Vagina (tissue), 2 donors: Measurements from ENCODE around the gene ISG20L2. TPM values are rescaled to one million over a fixed set of nuclear protein-coding genes. Genes with fewer than 3 reads are reported as not detected.
A peak's percentile ranks its signal among the peaks of the same experiment; 100 is the strongest.

Source experiments
- DNase-seq, 2 donors: peaks; one replicate each; pipeline ENCODE4 v3.0.0-alpha.2; 2017; ENCODE audit errors: extremely low spot score in 2 of 2
- H3K27ac ChIP-seq: fragments of 200-600 bp; sonication (generic); one replicate; pipeline ENCODE4 v1.5.1; 2019
- H3K27me3 ChIP-seq: fragments of 200-600 bp; sonication (generic); one replicate; pipeline ENCODE4 v1.5.1; 2019
- H3K36me3 ChIP-seq, 2 donors: fragments of 200-600 bp; sonication (generic); one replicate each; pipeline ENCODE4 v1.5.1; 2017 to 2019
- H3K4me1 ChIP-seq: fragments of 200-600 bp; sonication (generic); one replicate; pipeline ENCODE4 v1.5.1; 2019
- H3K4me3 ChIP-seq, 2 donors: fragments of 200-600 bp; sonication (generic); 1 replicate in 1 of 2; 2 replicates in 1 of 2; pipeline ENCODE4 v1.5.1; 2016 to 2019
- H3K9me3 ChIP-seq: fragments of 200-600 bp; sonication (generic); one replicate; pipeline ENCODE4 v1.5.1; 2019
- CTCF ChIP-seq, 3 experiments: fragments of 450-650 bp in 2 of 3; fragments of 200-600 bp in 1 of 3; sonication (generic) in 1 of 3; IDR thresholded peaks; one replicate each; pipeline ENCODE4 v1.5.1; 2017 to 2019; ENCODE audit warnings: antibody characterized with exemption in 3 of 3, mild to moderate bottlenecking in 2 of 3, moderate library complexity in 2 of 3
- POLR2A ChIP-seq, 2 donors: fragments of 450-650 bp; IDR thresholded peaks; one replicate each; pipeline ENCODE4 v1.6.1; 2017; ENCODE audit warnings: antibody characterized with exemption in 2 of 2, mild to moderate bottlenecking in 2 of 2, moderate library complexity in 2 of 2
- POLR2AphosphoS5 ChIP-seq, 2 donors: sonication (generic); formaldehyde crosslinking; IDR thresholded peaks; one replicate each; pipeline ENCODE4 v1.9.0; 2017; ENCODE audit warnings: antibody characterized with exemption in 2 of 2, mild to moderate bottlenecking in 2 of 2, low read depth in 1 of 2; ENCODE audit not compliant: insufficient read depth in 1 of 2
- intact Hi-C: fragments of 100-400 bp; cut with DNase I; formaldehyde crosslinking; loops from one replicate; pipeline ENCODE4 v1.15.1; 2023
- total RNA-seq: library from RNA; depleted of rRNA; stranded (reverse); fragments of >200 nt; gene quantifications from one replicate; pipeline ENCODE4 v1.2.3, GENCODE V29; 2016

The ISG20L2 gene
- total RNA-seq, 1 donor from 2014 or later = 12.8 TPM

DNA sequence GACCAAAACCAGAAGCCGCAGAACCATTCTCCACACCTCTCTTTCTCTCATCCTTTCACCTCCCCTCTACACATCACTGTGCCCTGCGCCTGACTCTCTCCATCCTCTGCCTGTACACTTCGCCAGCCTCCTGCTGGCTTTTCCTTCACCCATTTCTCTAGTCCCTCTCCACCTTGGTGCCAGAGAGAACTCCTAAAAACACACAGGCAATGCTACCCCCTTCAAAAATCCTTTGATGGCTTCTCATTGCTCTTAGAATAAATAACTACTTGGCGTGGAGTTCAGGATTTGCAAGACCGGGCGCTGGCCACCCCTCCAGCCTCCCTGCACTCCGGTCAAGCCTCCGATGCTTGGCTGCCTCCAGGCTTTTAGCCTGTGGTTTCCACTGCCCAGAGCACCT, 31.8 kb downstream of the ISG20L2 start:
- H3K27ac ChIP-seq = no peak overlapping the region
- DNase-seq = no peak
- intact Hi-C loops = no loop called here
- no peak for TF ChIP-seq POLR2AphosphoS5 (IDR thresholded peaks at IDR 0.05; ENCODE audit: insufficient read depth in 1 of 2, low read depth in 1 of 2)
- TF ChIP-seq POLR2A (IDR thresholded peaks at IDR 0.05) = no peak
- TF ChIP-seq CTCF (IDR thresholded peaks at IDR 0.05) = no peak
- H3K36me3 ChIP-seq = no peaks in the 10 kb centered on the region
- H3K9me3 ChIP-seq = no peaks in the 10 kb centered on the region
- H3K27me3 ChIP-seq = no peaks in the 10 kb centered on the region
- H3K4me1 ChIP-seq = peaks cover 29% of the 10 kb centered on the region
- no peak overlapping the region for H3K4me3 ChIP-seq

DNA sequence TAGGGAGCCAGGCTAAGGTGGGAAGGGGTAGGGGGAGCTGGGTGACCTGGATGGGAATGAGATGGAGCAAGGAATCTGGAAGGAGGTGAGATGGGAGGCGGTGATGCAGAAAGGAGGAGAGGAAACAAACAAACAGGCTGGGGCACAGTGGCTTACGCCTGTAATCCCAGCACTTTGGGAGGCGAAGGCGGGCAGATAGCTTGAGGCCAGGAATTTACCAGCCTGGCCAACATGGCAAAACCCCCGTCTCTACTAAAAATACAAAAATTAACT, 33.9 kb downstream of the ISG20L2 start:
- intact Hi-C loops = no loop called here
- Histone ChIP-seq H3K27me3 (no peaks in the 10 kb centered on the region), H3K4me3 (no peak overlapping the region), H3K36me3 (no peaks in the 10 kb centered on the region), H3K27ac (peak overlapping the region; percentile 52), H3K9me3 (no peaks in the 10 kb centered on the region), H3K4me1 (peaks cover 51% of the 10 kb centered on the region)
- DNase-seq = no peak
- TF ChIP-seq CTCF (IDR thresholded peaks at IDR 0.05) = no peak
- TF ChIP-seq POLR2AphosphoS5 (IDR thresholded peaks at IDR 0.05; ENCODE audit: insufficient read depth in 1 of 2, low read depth in 1 of 2) = no peak
- no peak for TF ChIP-seq POLR2A (IDR thresholded peaks at IDR 0.05)

DNA sequence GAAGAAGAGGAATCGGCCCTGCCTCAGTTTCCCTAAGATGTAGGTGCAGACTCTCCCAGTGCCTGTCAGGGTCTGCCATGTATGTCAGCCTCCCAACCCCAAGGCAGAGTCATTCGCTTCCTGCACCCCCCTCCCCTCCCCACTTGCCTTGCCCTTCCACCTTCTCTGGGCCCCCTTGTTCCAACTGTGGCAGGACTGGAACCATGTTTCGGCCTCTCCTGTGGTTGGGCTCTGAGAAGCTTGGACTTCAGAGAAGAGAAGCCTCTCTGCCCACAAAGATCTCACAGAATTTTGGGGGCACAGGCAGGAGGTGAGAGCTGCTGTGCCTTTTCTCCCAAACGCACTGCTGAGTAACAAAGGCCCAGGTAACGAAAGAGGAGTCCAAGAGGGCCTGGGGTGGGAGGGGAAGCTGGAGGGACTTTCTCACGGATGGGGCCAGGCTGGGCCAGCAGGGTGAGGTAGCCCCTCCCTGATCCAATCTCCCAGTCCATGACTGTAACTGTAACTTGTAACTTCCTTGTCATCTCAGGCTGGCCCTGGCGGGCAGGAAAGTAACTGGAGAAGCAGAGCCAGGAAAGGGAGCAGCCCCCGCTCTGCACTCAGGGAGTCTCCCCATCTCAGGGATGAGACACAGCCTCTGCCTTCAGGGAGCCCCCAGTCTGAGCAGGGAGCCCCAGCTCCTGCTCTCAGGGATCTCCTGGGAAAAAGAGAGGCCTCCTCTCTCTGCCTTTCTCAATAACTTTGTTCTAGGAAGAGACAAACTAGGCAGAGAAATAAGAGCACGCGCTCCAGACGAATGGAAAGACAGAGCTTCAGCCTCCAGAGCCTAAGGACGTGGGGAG, 34.5 kb downstream of the ISG20L2 start:
- Histone ChIP-seq H3K27ac (peak overlapping the region; percentile 52), H3K9me3 (no peaks in the 10 kb centered on the region), H3K27me3 (no peaks in the 10 kb centered on the region), H3K4me1 (peaks cover 56% of the 10 kb centered on the region), H3K36me3 (no peaks in the 10 kb centered on the region), H3K4me3 (no peak overlapping the region)
- no peak for TF ChIP-seq POLR2A (IDR thresholded peaks at IDR 0.05)
- DNase-seq = no peak
- intact Hi-C loops = no loop called here

DNA sequence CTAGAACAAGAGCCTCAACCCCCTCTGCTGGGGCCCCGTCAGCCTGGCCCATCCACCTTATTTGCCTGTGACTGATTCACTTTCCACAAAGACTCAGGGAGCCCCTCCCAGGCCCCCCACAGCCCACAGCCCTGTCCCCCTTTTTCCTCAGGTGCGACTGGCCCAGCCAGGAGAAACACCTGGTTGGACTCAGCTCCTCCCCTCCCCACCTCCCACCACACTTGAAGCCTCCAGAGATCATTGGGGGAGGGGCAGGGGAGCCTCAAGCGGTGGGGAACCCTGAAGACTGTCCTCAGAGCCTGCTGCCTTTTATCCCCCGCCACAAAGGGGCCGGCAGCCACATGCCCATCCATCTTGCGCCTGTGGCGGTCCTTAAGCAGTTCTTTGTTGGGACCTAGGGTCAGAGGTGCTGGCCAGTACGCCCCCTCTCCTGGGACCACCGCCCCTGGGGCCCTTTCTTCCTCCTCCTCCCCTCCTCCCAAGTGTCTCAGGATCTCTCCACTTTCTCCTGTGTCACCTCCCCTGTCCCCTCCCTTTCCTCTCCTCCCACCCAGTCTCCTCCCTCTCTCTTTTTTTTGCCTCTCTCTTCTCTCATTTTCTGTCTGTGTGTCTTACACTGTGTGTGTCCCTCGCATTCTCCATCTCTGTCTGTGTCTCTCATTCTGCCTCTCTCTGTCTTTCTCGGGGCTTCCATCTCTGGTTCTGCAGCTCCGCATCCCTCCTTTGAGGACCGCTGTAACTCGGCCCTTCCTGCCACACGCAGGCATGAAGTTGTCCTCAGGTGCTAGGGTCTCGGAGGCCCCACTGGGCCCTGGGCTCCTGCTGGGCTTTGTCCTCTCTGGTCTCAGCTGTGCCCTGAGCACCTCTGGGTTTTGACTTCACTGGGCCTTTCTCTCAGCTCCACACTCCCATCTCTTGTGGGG, 35.4 kb downstream of the ISG20L2 start:
- peaks cover 57% of the 10 kb centered on the region for H3K4me1 ChIP-seq
- H3K27me3 ChIP-seq = no peaks in the 10 kb centered on the region
- intact Hi-C loops = no loop called here
- H3K36me3 ChIP-seq = no peaks in the 10 kb centered on the region
- H3K9me3 ChIP-seq = no peaks in the 10 kb centered on the region
- no peak overlapping the region for H3K4me3 ChIP-seq
- TF ChIP-seq POLR2A (IDR thresholded peaks at IDR 0.05) (no peak), POLR2AphosphoS5 (IDR thresholded peaks at IDR 0.05; ENCODE audit: insufficient read depth in 1 of 2, low read depth in 1 of 2) (no peak), CTCF (IDR thresholded peaks at IDR 0.05) (no peak)
- DNase-seq = no peak
- peak overlapping the region; percentile 52 for H3K27ac ChIP-seq

- H3K27ac ChIP-seq = peak overlapping the region; percentile 52
These were observed 36.1 kb downstream of the ISG20L2 start for GRCh38 chr1:156692441-156692924.

More at GRCh38 chr1:156692441-156692924, 36.1 kb downstream of the ISG20L2 start:
- H3K27me3 ChIP-seq = no peaks in the 10 kb centered on the region
- no peak overlapping the region for H3K4me3 ChIP-seq
- H3K36me3 ChIP-seq = no peaks in the 10 kb centered on the region
- intact Hi-C loops = no loop called here
- no peak for DNase-seq
- no peaks in the 10 kb centered on the region for H3K9me3 ChIP-seq
- H3K4me1 ChIP-seq = peaks cover 57% of the 10 kb centered on the region
- no peak for TF ChIP-seq CTCF (IDR thresholded peaks at IDR 0.05)
- TF ChIP-seq POLR2AphosphoS5 (IDR thresholded peaks at IDR 0.05; ENCODE audit: insufficient read depth in 1 of 2, low read depth in 1 of 2) = no peak
- TF ChIP-seq POLR2A (IDR thresholded peaks at IDR 0.05) = no peak
